K562 (cell line): ENCODE measurements around the gene GFAP. TPM values are rescaled to one million over a fixed set of nuclear protein-coding genes. Genes with fewer than 3 reads are reported as not detected.

Experiments
- CREM ChIP-seq: IDR thresholded peaks from 2 replicates; pipeline ENCODE4 v1.6.1; 2014; ENCODE audit warnings: antibody characterized with exemption, low read depth
- ELF2 ChIP-seq: fragments of 250-450 bp; sonication (Bioruptor Pico); IDR thresholded peaks from 2 replicates; pipeline ENCODE4 v1.5.0; 2021; ENCODE audit warnings: mild to moderate bottlenecking
- ETV1 ChIP-seq: fragments of 450-650 bp; conservative IDR thresholded peaks from 2 replicates; pipeline ENCODE4 v1.6.1; 2016; ENCODE audit warnings: missing genetic modification characterization, control low read depth, low read depth, missing compliant biosample characterization
- MAFK ChIP-seq: IDR thresholded peaks from 2 replicates; pipeline ENCODE4 v1.6.1; 2011; ENCODE audit warnings: low read length, improper control_type of control experiment
- MYBL2 ChIP-seq, 2 experiments: fragments of 450-650 bp in 1 of 2; sonication (generic) in 1 of 2; formaldehyde crosslinking in 1 of 2; IDR thresholded peaks; 2 replicates each; pipeline versions ENCODE4 v1.6.1 to v1.8.1; 2017 to 2022; ENCODE audit warnings: borderline replicate concordance in 1 of 2, inconsistent platforms in 1 of 2, low read depth in 1 of 2, mild to moderate bottlenecking in 1 of 2, missing genetic modification reagents in 1 of 2, moderate library complexity in 1 of 2
- NFIC ChIP-seq: fragments of 450-650 bp; IDR thresholded peaks from 2 replicates; pipeline ENCODE4 v1.6.1; 2017; ENCODE audit warnings: mild to moderate bottlenecking, inconsistent platforms
- NR2C2 ChIP-seq, 2 experiments: fragments of 200-800 bp in 1 of 2; sonication (Bioruptor generic) in 1 of 2; sonication (generic) in 1 of 2; formaldehyde crosslinking in 1 of 2; IDR thresholded peaks; 2 replicates each; pipeline versions ENCODE4 v1.6.1 to v1.8.0; 2016 to 2022; ENCODE audit warnings: mild to moderate bottlenecking in 1 of 2, missing compliant biosample characterization in 1 of 2, missing genetic modification characterization in 1 of 2, missing genetic modification reagents in 1 of 2
- PCBP1 ChIP-seq: fragments of 200-400 bp; formaldehyde crosslinking; IDR thresholded peaks from 2 replicates; pipeline ENCODE4 v1.6.1; 2018; ENCODE audit warnings: mild to moderate bottlenecking, low read depth, low read length; ENCODE audit not compliant: poor library complexity, severe bottlenecking
- PHF8 ChIP-seq: fragments of 200-600 bp; sonication (generic); IDR thresholded peaks from 2 replicates; pipeline ENCODE4 v1.6.1; 2012; ENCODE audit warnings: mixed run types, mild to moderate bottlenecking, inconsistent platforms, low read length, moderate library complexity, borderline replicate concordance
- POLR2AphosphoS2 ChIP-seq: IDR thresholded peaks from 2 replicates; pipeline ENCODE4 v1.6.1; 2012; ENCODE audit warnings: low read length, improper control_type of control experiment
- SAP30 ChIP-seq: fragments of 200-600 bp; sonication (generic); IDR thresholded peaks from 2 replicates; pipeline ENCODE4 v1.6.1; 2012; ENCODE audit warnings: borderline replicate concordance, low read depth, mild to moderate bottlenecking, moderate library complexity, low read length, control low read depth, inconsistent platforms; ENCODE audit not compliant: insufficient read depth, poor library complexity, severe bottlenecking
- SIN3B ChIP-seq: fragments of 450-650 bp; IDR thresholded peaks from 2 replicates; pipeline ENCODE4 v1.6.1; 2017; ENCODE audit warnings: low read depth, mild to moderate bottlenecking, moderate library complexity
- SNRNP70 ChIP-seq: fragments of 200-400 bp; formaldehyde crosslinking; optimal IDR thresholded peaks from 2 replicates; pipeline ENCODE3; 2017; ENCODE audit warnings: low read depth, low read length
- TAF1 ChIP-seq: IDR thresholded peaks from 2 replicates; pipeline ENCODE4 v1.6.1; 2011; ENCODE audit warnings: mild to moderate bottlenecking, low read length, moderate library complexity; ENCODE audit not compliant: insufficient read depth, control insufficient read depth, severe bottlenecking; ENCODE audit errors: extremely low read depth
- TARDBP ChIP-seq: fragments of 450-650 bp; IDR thresholded peaks from 2 replicates; pipeline ENCODE4 v1.6.1; 2016
- TFAP4 ChIP-seq: sonication (generic); formaldehyde crosslinking; IDR thresholded peaks from 2 replicates; pipeline ENCODE4 v1.8.0; 2022; ENCODE audit warnings: missing genetic modification reagents, mild to moderate bottlenecking, moderate library complexity, borderline replicate concordance
- TSHZ1 ChIP-seq: fragments of 250-450 bp; sonication (Bioruptor Pico); IDR thresholded peaks from 2 replicates; pipeline ENCODE4 v1.4.0; 2020; ENCODE audit warnings: mild to moderate bottlenecking, moderate library complexity
- ZBTB43 ChIP-seq: sonication (generic); formaldehyde crosslinking; IDR thresholded peaks from 2 replicates; pipeline ENCODE4 v1.8.0; 2023; ENCODE audit warnings: mild to moderate bottlenecking, missing genetic modification reagents
- ZNF589 ChIP-seq: fragments of 200-800 bp; sonication (Bioruptor generic); IDR thresholded peaks from 2 replicates; pipeline ENCODE4 v1.6.1; 2016; ENCODE audit warnings: low read depth, missing genetic modification characterization, missing compliant biosample characterization
- polyA plus RNA-seq, 8 experiments: library from polyadenylated mRNA; depleted of rRNA in 4 of 8; stranded (reverse) in 5 of 8; unstranded in 3 of 8; fragments of >200 nt; fragmentation: Nextera tagmentation in 2 of 8; fragmentation: Illumina TruSeq in 1 of 8; extraction: Ambion mirVana in 2 of 8; extraction: Trizol in 1 of 8; gene quantifications; 2 replicates each; pipeline versions ENCODE4 v1.2.1 to v1.2.3, GENCODE V29; 2011 to 2014; ENCODE audit warnings: inconsistent platforms in 1 of 8, missing spikeins in 1 of 8
- total RNA-seq, 7 experiments: library from RNA; depleted of rRNA in 6 of 7; stranded (reverse); fragments of >200 nt in 6 of 7; fragmentation: Illumina TruSeq in 2 of 7; extraction: Trizol in 2 of 7; gene quantifications; 2 replicates each; pipeline versions ENCODE4 v1.2.1 to v1.2.3, GENCODE V29; 2011 to 2021; ENCODE audit warnings: low replicate concordance in 1 of 7

GFAP gene
- total and polyA plus RNA-seq, 9 of the 15 experiments (the other 6 are each of a cell fraction or from before 2014, with no cell fraction given) = 0.07 to 1.4 (median 0.60) TPM; not detected in 1

- TF ChIP-seq TFAP4 (CRISPR knock-in tag) = peak; percentile 87
- TF ChIP-seq TSHZ1 (CRISPR knock-in tag) = peak; percentile 22; the same call in 1 of the 2 replicates
- 0 out of 2 replicates have a peak, but pooled peaks have one; percentile 60 for TF ChIP-seq NR2C2 (CRISPR knock-in tag; IDR thresholded peaks at IDR 0.05)
- TF ChIP-seq NR2C2 (tag; IDR thresholded peaks at IDR 0.05) = peak; percentile 56
- TF ChIP-seq SAP30 = peak; percentile 99
- TF ChIP-seq PHF8 = peak; percentile 95
- no peak for TF ChIP-seq SNRNP70
- 0 out of 2 replicates have a peak, but pooled peaks have one; percentile 69 for TF ChIP-seq ELF2 (CRISPR knock-in tag)
- TF ChIP-seq PCBP1 = peak; percentile 73
- no peak for TF ChIP-seq TARDBP
- peak; percentile 72; the same call in 1 of the 2 replicates for TF ChIP-seq ZBTB43 (CRISPR knock-in tag)
- peak; percentile 69 for TF ChIP-seq CREM
- TF ChIP-seq TAF1 = peak; percentile 87
- peak; percentile 98 for TF ChIP-seq MYBL2 (IDR thresholded peaks at IDR 0.05; ENCODE audit: low read depth)
- peak; percentile 91; the same call in 1 of the 2 replicates for TF ChIP-seq MYBL2 (CRISPR knock-in tag; IDR thresholded peaks at IDR 0.05; ENCODE audit: borderline replicate concordance)
- peak; percentile 63 for TF ChIP-seq ETV1 (tag)
- TF ChIP-seq SIN3B = peak; percentile 30; the same call in 1 of the 2 replicates
- TF ChIP-seq NFIC = 0 out of 2 replicates have a peak, but pooled peaks have one; percentile 37
- 0 out of 2 replicates have a peak, but pooled peaks have one; percentile 18 for TF ChIP-seq MAFK
- peak; percentile 82; the same call in 1 of the 2 replicates for TF ChIP-seq POLR2AphosphoS2
- 0 out of 2 replicates have a peak, but pooled peaks have one; percentile 28 for TF ChIP-seq ZNF589 (CRISPR knock-in tag)
Observed at GRCh38 chr17:44947461-44948314, 32.4 kb upstream of the GFAP start, which contains the start of gene KIF18B (continued).
